ENCODE measurements around the gene PLEKHA7.

PLEKHA7 gene

DNA sequence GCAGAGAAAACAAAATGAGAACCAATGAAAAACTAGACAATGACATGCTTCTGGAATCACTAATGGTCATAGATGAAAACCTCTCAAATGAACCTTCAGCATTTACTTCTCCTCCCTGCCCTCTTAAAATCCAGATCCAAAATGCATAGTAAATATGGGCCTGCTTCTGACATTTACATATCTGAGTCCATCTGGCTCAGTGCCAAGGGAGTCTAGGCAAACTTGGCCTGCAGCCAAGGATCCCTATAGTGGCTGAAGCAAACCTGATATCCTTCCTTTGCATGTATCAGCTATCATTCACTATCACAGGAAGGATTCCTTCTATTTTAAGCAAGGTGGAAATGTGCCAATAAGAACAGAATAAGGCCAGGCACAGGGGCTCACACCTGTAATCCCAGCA is 170.9 kb downstream of the PLEKHA7 start:
- no peak for DNase-seq (ENCODE audit: low read depth in 2 of 2)

DNA sequence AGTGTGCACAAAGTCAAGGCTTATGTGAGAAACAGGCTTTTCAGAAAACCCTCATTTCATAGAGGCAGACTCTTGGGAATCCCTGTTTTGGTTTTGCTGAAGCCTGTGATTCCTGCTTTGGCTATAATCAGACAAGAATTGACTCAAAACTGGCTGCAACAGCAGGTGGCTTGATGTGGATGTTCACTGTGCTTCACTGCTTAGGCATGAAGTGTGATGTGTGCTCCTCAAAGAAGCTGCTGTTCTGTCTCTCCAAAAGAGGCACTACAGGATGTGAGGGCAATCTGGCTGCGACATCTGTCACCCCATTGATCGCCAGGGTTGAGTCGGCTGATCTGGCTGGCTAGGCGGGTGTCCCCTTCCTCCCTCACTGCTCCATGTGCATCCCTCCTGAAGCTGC is 172.2 kb downstream of the PLEKHA7 start:
- DNase-seq (ENCODE audit: low read depth in 2 of 2): no peak

- no peak for DNase-seq (ENCODE audit: low read depth in 2 of 2)
These were observed 172.7 kb downstream of the PLEKHA7 start for GRCh38 chr11:16841481-16841880.

DNA sequence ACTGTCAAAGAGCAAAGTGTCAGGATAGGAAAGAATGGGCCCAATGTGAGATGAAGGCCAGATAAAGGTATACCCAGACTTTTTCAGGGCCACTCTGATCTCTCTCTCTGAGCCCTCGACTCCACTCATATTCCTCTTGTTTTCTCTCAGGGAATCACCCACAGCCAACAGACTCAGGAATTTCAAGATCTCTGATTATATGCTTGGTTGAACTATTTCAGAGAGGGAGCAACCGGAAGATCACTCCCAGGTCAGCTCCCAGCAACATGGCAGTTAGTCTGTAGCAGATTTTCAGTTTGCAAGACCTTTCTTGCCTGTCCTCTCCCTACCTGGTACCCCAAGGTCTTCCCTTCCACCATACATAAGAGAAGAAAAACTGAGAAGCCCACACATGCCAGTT is 173.3 kb downstream of the PLEKHA7 start:
- DNase-seq (ENCODE audit: low read depth in 2 of 2): no peak

GRCh38 chr11:16839821-16840220 is 174.4 kb downstream of the PLEKHA7 start:
- DNase-seq (ENCODE audit: low read depth in 2 of 2): no peak

GRCh38 chr11:16834384-16834783 is 179.8 kb downstream of the PLEKHA7 start:
- no peak for DNase-seq (ENCODE audit: low read depth in 2 of 2)

GRCh38 chr11:16833026-16833425 is 181.2 kb downstream of the PLEKHA7 start:
- no peak for DNase-seq (ENCODE audit: low read depth in 2 of 2)

DNA sequence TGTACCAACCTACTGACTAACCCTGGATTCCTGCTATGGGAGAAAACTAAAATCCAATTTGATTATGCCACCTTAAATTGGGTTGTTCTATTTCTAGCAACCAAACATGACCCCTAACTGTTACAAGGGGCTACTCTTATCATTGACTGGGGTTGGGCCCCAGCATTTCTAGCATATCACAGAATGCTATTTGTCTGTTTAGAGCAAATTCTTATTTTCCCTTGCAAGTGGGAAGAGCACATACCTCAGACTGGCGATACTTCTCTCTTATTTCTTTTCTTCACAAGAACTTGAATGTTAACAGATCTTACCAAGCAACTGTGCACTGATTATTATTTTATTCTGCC is 182.0 kb downstream of the PLEKHA7 start:
- no peak for DNase-seq (ENCODE audit: low read depth in 2 of 2)

GRCh38 chr11:16831316-16832192 is 182.7 kb downstream of the PLEKHA7 start:
- DNase-seq (ENCODE audit: low read depth in 2 of 2): no peak

GRCh38 chr11:16827139-16827538 is 187.1 kb downstream of the PLEKHA7 start:
- no peak for DNase-seq (ENCODE audit: low read depth in 2 of 2)

- DNase-seq (ENCODE audit: low read depth in 2 of 2): no peak
These were observed 188.2 kb downstream of the PLEKHA7 start for GRCh38 chr11:16825968-16826367.

GRCh38 chr11:16825101-16825500 is 189.1 kb downstream of the PLEKHA7 start:
- DNase-seq (ENCODE audit: low read depth in 2 of 2): no peak

DNA sequence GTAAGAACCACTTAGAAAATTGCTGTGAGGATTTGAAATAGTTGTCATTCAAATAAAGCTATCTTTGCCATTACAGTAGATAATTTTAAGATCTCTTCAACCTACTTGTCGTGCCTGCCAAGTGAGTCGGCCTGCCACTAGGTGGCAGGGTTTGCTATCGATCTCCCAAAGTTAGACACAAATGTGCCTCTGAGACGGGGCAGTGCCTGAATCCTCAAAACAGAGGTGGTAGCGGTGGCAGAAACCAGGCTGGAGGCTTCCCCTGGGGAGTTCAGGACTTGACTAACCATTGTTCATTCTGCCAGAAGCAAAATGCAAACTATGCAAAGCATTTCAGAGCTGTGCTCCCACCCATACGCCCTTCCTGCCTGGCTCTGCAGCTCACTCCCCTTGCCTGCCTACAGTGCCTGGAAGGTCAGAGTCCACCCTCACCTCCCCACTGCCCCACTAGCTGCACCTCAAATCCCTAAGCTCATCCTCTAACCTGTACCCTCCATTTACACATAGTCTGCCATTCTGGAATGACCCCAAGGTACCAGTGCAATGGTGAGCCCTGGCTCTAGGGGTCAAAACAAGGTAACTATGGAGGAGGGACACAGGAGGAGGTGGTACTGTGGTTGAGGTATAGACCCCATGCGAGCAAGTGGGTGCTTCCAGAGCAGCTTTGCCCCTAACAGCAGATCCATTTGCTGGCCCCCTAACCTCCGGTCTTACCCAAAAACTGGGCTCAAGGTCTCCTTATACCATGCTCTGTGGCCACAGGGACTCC is 193.7 kb downstream of the PLEKHA7 start:
- DNase-seq (ENCODE audit: low read depth in 2 of 2): peak; percentile 60 to 70

GRCh38 chr11:16818284-16818683 is 195.9 kb downstream of the PLEKHA7 start:
- DNase-seq (ENCODE audit: low read depth in 2 of 2): no peak

GRCh38 chr11:16817351-16817750 is 196.9 kb downstream of the PLEKHA7 start:
- no peak for DNase-seq (ENCODE audit: low read depth in 2 of 2)

DNA sequence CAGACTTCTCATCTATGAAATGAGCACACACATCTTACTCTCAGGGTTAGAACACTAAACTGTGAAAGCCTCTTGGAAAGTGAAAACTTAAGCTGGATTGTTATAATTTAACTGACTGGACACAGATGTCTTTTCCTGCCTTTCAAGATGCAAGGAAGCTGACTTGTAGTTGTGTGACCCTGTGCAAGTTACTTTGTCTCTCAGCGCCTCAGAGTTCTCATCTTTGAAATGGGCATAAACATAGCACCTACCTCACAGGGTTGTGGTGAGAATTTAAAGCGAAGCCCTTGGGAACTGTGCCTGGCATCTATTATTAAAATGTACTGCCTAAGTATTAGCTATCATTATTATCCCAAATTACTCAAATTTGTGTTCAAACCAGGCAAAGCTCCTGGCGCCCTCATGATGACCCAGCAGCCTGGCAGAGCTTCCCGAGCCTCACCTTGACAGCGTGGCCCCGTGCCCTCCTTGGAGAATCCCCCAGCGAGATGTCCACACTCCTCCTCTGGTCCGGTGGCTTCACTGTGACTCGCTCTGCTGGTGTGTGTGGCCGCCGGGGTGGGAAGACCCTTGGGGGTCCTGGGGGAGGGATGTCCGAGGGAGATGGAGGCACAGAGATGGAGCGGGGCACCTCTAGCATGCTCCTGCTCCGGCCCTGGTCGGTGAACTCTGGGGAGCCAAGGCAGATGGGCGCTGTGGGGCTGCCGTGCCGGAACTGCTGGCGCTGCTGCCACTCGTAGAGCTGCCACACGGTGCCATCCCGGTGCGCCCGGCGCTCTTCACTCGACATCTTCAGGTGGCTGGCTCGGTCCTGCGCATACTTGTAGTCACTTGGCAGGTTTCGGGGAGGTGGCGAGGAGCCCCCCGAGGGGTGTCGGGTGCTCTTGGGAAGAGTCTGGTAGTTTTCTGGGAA is 197.6 kb downstream of the PLEKHA7 start:
- DNase-seq (ENCODE audit: low read depth in 2 of 2): no peak

- no peak for DNase-seq (ENCODE audit: low read depth in 2 of 2)
These were observed 199.0 kb downstream of the PLEKHA7 start for GRCh38 chr11:16815047-16815767.

- no peak for DNase-seq (ENCODE audit: low read depth in 2 of 2)
These were observed 199.7 kb downstream of the PLEKHA7 start for GRCh38 chr11:16814410-16815046.

DNA sequence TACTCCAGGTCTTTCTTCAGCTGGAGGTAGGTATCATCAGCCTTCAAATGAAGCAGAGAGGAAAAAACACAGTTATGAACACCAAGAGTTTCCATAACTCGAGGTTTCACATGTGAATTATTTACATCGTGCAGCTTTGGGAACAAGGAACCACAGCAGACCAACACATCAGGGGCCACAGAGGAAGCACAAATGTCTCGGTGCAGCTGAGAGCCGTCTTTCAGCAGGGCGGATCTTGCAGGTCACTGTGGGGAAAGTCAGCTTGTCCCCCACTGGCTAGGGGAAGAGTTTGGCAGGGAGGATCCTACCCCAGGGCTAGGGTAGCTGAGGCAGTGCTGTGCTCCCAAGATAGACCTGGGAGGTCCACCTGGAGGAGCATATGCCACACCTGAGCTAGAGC is 201.1 kb downstream of the PLEKHA7 start:
- no peak for DNase-seq (ENCODE audit: low read depth in 2 of 2)

GRCh38 chr11:16812274-16812673 is 201.9 kb downstream of the PLEKHA7 start:
- DNase-seq (ENCODE audit: low read depth in 2 of 2): no peak
